Lung (tissue), 12 donors: ENCODE data around the gene KMT2C. TPM values are rescaled to one million over a fixed set of nuclear protein-coding genes. Genes with fewer than 3 reads are reported as not detected.

Source experiments
- ATAC-seq: fragments of 200-7000 bp; cut with Tn5 transposase; one replicate; pipeline ENCODE4 v1.9.1; 2020; ENCODE audit warnings: moderate number of reproducible peaks; ENCODE audit not compliant: insufficient read depth, low FRiP score
- DNase-seq, 3 donors: peaks; one replicate each; pipeline ENCODE4 v3.0.0-alpha.2; 2013 to 2017
- H3K27ac ChIP-seq, 2 donors: one replicate each; pipeline ENCODE4 v1.5.1; 2013; ENCODE audit warnings: mild to moderate bottlenecking in 2 of 2, moderate library complexity in 2 of 2, control low read depth in 1 of 2, inconsistent platforms in 1 of 2, low read depth in 1 of 2, low read length in 1 of 2
- H3K27me3 ChIP-seq, 3 donors: one replicate each; pipeline ENCODE4 v1.5.1; 2013; ENCODE audit warnings: low read length in 2 of 3; ENCODE audit not compliant: control insufficient read depth in 3 of 3, insufficient read depth in 3 of 3
- H3K36me3 ChIP-seq, 4 donors: one replicate each; pipeline ENCODE4 v1.5.1; 2013; ENCODE audit warnings: low read length in 4 of 4, mild to moderate bottlenecking in 1 of 4, moderate library complexity in 1 of 4; ENCODE audit not compliant: control insufficient read depth in 4 of 4, insufficient read depth in 4 of 4
- H3K4me1 ChIP-seq, 5 donors: one replicate each; pipeline ENCODE4 v1.5.1; 2013; ENCODE audit warnings: low read length in 5 of 5, mild to moderate bottlenecking in 2 of 5, moderate library complexity in 1 of 5; ENCODE audit not compliant: control insufficient read depth in 5 of 5, insufficient read depth in 5 of 5
- H3K4me3 ChIP-seq: one replicate; pipeline ENCODE4 v1.5.1; 2013; ENCODE audit warnings: mild to moderate bottlenecking, control low read depth, moderate library complexity
- H3K9ac ChIP-seq, 2 donors: one replicate each; pipeline ENCODE4 v1.5.1; 2013; ENCODE audit warnings: low read length in 2 of 2, control low read depth in 1 of 2; ENCODE audit not compliant: insufficient read depth in 1 of 2
- H3K9me3 ChIP-seq, 4 donors: one replicate each; pipeline ENCODE4 v1.5.1; 2013; ENCODE audit warnings: low read length in 3 of 4, mild to moderate bottlenecking in 1 of 4, moderate library complexity in 1 of 4; ENCODE audit not compliant: control insufficient read depth in 4 of 4, insufficient read depth in 3 of 4
- CTCF ChIP-seq: IDR thresholded peaks from 2 replicates; pipeline ENCODE4 v1.5.1; 2012; ENCODE audit warnings: mild to moderate bottlenecking; ENCODE audit errors: control extremely low read depth, extremely low read depth
- WGBS, 2 donors: extraction: QIAGEN DNeasy Blood & Tissue Kit; methylation state at CpG; one replicate each; pipeline ENCODE4 v1.1.7; 2013; 5-methylcytosine and 5-hydroxymethylcytosine counted together
- polyA plus RNA-seq, 2 donors: library from polyadenylated mRNA; stranded (reverse); fragments of 200-250 nt; gene quantifications; one replicate each; pipeline ENCODE4 v1.2.1, GENCODE V29; 2013
- total RNA-seq, 2 donors: library from RNA; depleted of rRNA in 1 of 2; stranded (reverse); fragments of >200 nt in 1 of 2; gene quantifications; one replicate each; pipeline ENCODE4 v1.2.1, GENCODE V29; 2014 to 2021
- donor health status: control.
- donor health status: control.
- donor health status: Bipolar disorder and iron deficiency.
- donor health status: healthy.
- donor health status: DM: yes; HTN: yes; CAD: no.

Gene KMT2C
- total and polyA plus RNA-seq, 4 donors = 10.2 to 115 (median 52.3) TPM

DNA sequence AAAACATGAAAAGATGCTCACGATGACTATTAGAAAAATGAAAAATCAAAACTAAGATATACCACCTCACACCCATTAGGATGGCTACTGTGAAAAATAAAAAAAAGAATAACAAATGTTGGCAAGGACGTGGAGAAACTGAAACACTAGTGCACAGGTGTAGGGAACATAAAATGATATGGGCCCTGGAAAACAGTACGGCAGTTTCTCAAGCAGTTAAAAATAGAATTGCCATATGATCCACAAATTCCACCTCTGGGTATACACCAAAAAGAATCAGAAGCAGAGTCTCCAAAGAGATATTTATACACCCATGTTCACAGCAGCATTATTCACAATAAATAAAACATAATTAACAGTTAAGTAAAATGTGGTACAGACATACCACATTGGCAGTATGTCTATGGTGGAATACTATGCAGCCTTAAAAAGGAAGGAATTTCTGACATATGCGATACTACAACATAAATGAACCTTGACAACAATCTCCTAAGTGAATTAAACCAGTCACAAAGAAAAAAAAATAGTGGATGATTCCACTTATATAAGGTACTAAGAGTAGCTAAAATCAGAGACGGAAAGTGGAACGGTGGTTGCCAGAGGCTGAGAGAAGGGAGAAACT lies 69.7 kb downstream of the KMT2C start:
- DNase-seq (no peak), ATAC-seq (no peak)
- Histone ChIP-seq H3K9me3 (no peaks in the 10 kb centered on the region), H3K36me3 (peaks cover 0 to 4% (median 0%) of the 10 kb centered on the region in 4 donors), H3K27me3 (no peaks in the 10 kb centered on the region), H3K9ac (no peak overlapping the region), H3K4me1 (peaks cover 0 to 22% (median 11%) of the 10 kb centered on the region in 5 donors), H3K4me3 (no peak overlapping the region), H3K27ac (no peak overlapping the region)
- TF ChIP-seq CTCF = no peak
- WGBS, 2 donors = 98 to 99% methylated on average over 6 of the region's 6 CpGs

- WGBS, 2 donors = 74 to 89% methylated on average over 1 of the region's 1 CpG
- H3K9me3 ChIP-seq = no peaks in the 10 kb centered on the region
- no peak overlapping the region for H3K4me3 ChIP-seq
- H3K9ac ChIP-seq = no peak overlapping the region
- TF ChIP-seq CTCF = no peak
- no peak overlapping the region for H3K27ac ChIP-seq
- H3K4me1 ChIP-seq = peaks cover 0 to 16% (median 7%) of the 10 kb centered on the region in 5 donors
- ATAC-seq = no peak
- peaks cover 0 to 4% (median 0%) of the 10 kb centered on the region in 4 donors for H3K36me3 ChIP-seq
- DNase-seq = no peak
- no peaks in the 10 kb centered on the region for H3K27me3 ChIP-seq
These were observed 72.0 kb downstream of the KMT2C start for GRCh38 chr7:152363798-152364197.

GRCh38 chr7:152362128-152362926 lies 73.5 kb downstream of the KMT2C start:
- DNase-seq (no peak), ATAC-seq (no peak)
- Histone ChIP-seq H3K4me3 (no peak overlapping the region), H3K9ac (no peak overlapping the region), H3K9me3 (no peaks in the 10 kb centered on the region), H3K4me1 (peaks cover 0 to 10% (median 2%) of the 10 kb centered on the region in 5 donors), H3K27me3 (no peaks in the 10 kb centered on the region), H3K36me3 (peaks cover 0 to 4% (median 0%) of the 10 kb centered on the region in 4 donors), H3K27ac (no peak overlapping the region)
- TF ChIP-seq CTCF = no peak
- 75 to 76% methylated on average over 6 of the region's 6 CpGs for WGBS, 2 donors
